ENCODE data around the gene FTO.

Gene FTO

GRCh38 chr16:53707671-53708070 lies 3.7 kb downstream of the FTO start:
- DNase-seq: no peak

- no peak for DNase-seq
Observed at GRCh38 chr16:53708490-53708889, 4.5 kb downstream of the FTO start.

- DNase-seq: no peak
Observed at GRCh38 chr16:53711390-53711789, 7.4 kb downstream of the FTO start.

GRCh38 chr16:53712065-53712464 lies 8.1 kb downstream of the FTO start:
- no peak for DNase-seq

GRCh38 chr16:53713403-53714204 lies 9.6 kb downstream of the FTO start:
- no peak for DNase-seq

GRCh38 chr16:53714205-53715022 lies 10.5 kb downstream of the FTO start:
- DNase-seq: no peak

GRCh38 chr16:53715023-53715384 lies 11.0 kb downstream of the FTO start:
- no peak for DNase-seq

- no peak for DNase-seq
Observed at GRCh38 chr16:53717577-53717976, 13.6 kb downstream of the FTO start.

- DNase-seq: no peak
Observed at GRCh38 chr16:53721017-53721416, 17.1 kb downstream of the FTO start.

GRCh38 chr16:53726625-53727024 lies 22.7 kb downstream of the FTO start:
- DNase-seq: no peak

- DNase-seq: no peak
Observed at GRCh38 chr16:53730693-53731092, 26.7 kb downstream of the FTO start.

GRCh38 chr16:53732296-53732929 lies 28.5 kb downstream of the FTO start:
- no peak for DNase-seq

- DNase-seq: no peak
Observed at GRCh38 chr16:53734908-53735307, 31.0 kb downstream of the FTO start.

- DNase-seq: no peak
Observed at GRCh38 chr16:53736297-53736696, 32.3 kb downstream of the FTO start.

- DNase-seq: no peak
Observed at GRCh38 chr16:53737552-53737951, 33.6 kb downstream of the FTO start.

- DNase-seq: no peak
Observed at GRCh38 chr16:53740476-53740875, 36.5 kb downstream of the FTO start.

- DNase-seq: no peak
Observed at GRCh38 chr16:53740933-53741531, 37.1 kb downstream of the FTO start.

GRCh38 chr16:53741546-53741945 lies 37.6 kb downstream of the FTO start:
- no peak for DNase-seq

- no peak for DNase-seq
Observed at GRCh38 chr16:53743149-53743566, 39.2 kb downstream of the FTO start.

GRCh38 chr16:53744449-53744848 lies 40.5 kb downstream of the FTO start:
- DNase-seq: no peak

- no peak for DNase-seq
Observed at GRCh38 chr16:53745086-53745485, 41.1 kb downstream of the FTO start.

- DNase-seq: no peak
Observed at GRCh38 chr16:53745753-53746266, 41.9 kb downstream of the FTO start.

- DNase-seq: no peak
Observed at GRCh38 chr16:53752560-53752959, 48.6 kb downstream of the FTO start.
